HL-60 (cell line): ENCODE data around the gene HOXC13.

Experiments
- DNase-seq, 2 experiments: peaks; one replicate each; pipeline ENCODE4 v3.0.0-alpha.2; 2010 to 2020; ENCODE audit warnings: low read depth in 1 of 2, low spot score in 1 of 2
- H3K27ac ChIP-seq: fragments of 250-450 bp; sonication (Bioruptor Pico); replicated peaks from 2 replicates; pipeline ENCODE4 v1.5.1; 2020; ENCODE audit warnings: mild to moderate bottlenecking, moderate library complexity
- H3K27me3 ChIP-seq: fragments of 250-450 bp; sonication (Bioruptor Pico); 2 replicates; pipeline ENCODE4 v1.5.1; 2021; ENCODE audit warnings: mild to moderate bottlenecking, moderate library complexity; ENCODE audit not compliant: insufficient read depth, poor library complexity, severe bottlenecking
- H3K4me3 ChIP-seq: replicated peaks from 2 replicates; pipeline ENCODE4 v1.5.1; 2011; ENCODE audit warnings: mild to moderate bottlenecking, control low read depth, low read length; ENCODE audit not compliant: insufficient read depth
- GABPA ChIP-seq: IDR thresholded peaks from 2 replicates; pipeline ENCODE4 v1.6.1; 2012; ENCODE audit warnings: low read depth
- POLR2AphosphoS5 ChIP-seq: IDR thresholded peaks from 2 replicates; pipeline ENCODE4 v1.6.1; 2012; ENCODE audit warnings: low read depth
- SPI1 ChIP-seq: IDR thresholded peaks from 2 replicates; pipeline ENCODE4 v1.6.1; 2012; ENCODE audit warnings: low read depth, mild to moderate bottlenecking, borderline replicate concordance
- TF ChIP-seq, protein P1 (sequence below): IDR thresholded peaks from one replicate; pipeline ENCODE4 v1.5.1; 2011; ENCODE audit warnings: low read length, control low read depth, inconsistent platforms; ENCODE audit not compliant: insufficient read depth
- TF ChIP-seq, protein P2 (sequence below): IDR thresholded peaks from 2 replicates; pipeline ENCODE4 v1.6.1; 2012; ENCODE audit warnings: low read depth; ENCODE audit not compliant: insufficient replicate concordance

HOXC13 gene

GRCh38 chr12:53954694-53955035 lies 16.0 kb downstream of the HOXC13 start, which contains the start of gene HOXC12:
Gene HOXC12, plus strand, starts transcription at chr12:53954903. Its CDS starts 27 bp downstream, at chr12:53954930.
- no peak within 1 kb of the TSS for H3K27ac ChIP-seq
- no peak within 1 kb of the TSS for H3K4me3 ChIP-seq
- no peak for TF ChIP-seq POLR2AphosphoS5
- TF ChIP-seq, protein P1, sequence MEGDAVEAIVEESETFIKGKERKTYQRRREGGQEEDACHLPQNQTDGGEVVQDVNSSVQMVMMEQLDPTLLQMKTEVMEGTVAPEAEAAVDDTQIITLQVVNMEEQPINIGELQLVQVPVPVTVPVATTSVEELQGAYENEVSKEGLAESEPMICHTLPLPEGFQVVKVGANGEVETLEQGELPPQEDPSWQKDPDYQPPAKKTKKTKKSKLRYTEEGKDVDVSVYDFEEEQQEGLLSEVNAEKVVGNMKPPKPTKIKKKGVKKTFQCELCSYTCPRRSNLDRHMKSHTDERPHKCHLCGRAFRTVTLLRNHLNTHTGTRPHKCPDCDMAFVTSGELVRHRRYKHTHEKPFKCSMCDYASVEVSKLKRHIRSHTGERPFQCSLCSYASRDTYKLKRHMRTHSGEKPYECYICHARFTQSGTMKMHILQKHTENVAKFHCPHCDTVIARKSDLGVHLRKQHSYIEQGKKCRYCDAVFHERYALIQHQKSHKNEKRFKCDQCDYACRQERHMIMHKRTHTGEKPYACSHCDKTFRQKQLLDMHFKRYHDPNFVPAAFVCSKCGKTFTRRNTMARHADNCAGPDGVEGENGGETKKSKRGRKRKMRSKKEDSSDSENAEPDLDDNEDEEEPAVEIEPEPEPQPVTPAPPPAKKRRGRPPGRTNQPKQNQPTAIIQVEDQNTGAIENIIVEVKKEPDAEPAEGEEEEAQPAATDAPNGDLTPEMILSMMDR, result no peak
- no peak for DNase-seq
- H3K27me3 ChIP-seq, result peaks cover 95% of the 10 kb centered on the region

- H3K27me3 ChIP-seq, result peaks cover 95% of the 10 kb centered on the region
- no peak overlapping the region for H3K27ac ChIP-seq
- no peak overlapping the region for H3K4me3 ChIP-seq
These were observed 16.6 kb downstream of the HOXC13 start for GRCh38 chr12:53955036-53955775.

GRCh38 chr12:53955776-53956250 lies 17.2 kb downstream of the HOXC13 start:
- H3K27ac ChIP-seq, result no peak overlapping the region
- TF ChIP-seq POLR2AphosphoS5 (no peak), SPI1 (no peak), GABPA (no peak)
- H3K27me3 ChIP-seq, result peaks cover 95% of the 10 kb centered on the region
- no peak overlapping the region for H3K4me3 ChIP-seq
- DNase-seq, result no peak

More at GRCh38 chr12:53955036-53955775, 16.6 kb downstream of the HOXC13 start:
- DNase-seq, result no peak
- TF ChIP-seq, protein P1, result no peak
- TF ChIP-seq GABPA, result no peak
- TF ChIP-seq POLR2AphosphoS5, result no peak
- TF ChIP-seq SPI1, result no peak
- TF ChIP-seq, protein P2, sequence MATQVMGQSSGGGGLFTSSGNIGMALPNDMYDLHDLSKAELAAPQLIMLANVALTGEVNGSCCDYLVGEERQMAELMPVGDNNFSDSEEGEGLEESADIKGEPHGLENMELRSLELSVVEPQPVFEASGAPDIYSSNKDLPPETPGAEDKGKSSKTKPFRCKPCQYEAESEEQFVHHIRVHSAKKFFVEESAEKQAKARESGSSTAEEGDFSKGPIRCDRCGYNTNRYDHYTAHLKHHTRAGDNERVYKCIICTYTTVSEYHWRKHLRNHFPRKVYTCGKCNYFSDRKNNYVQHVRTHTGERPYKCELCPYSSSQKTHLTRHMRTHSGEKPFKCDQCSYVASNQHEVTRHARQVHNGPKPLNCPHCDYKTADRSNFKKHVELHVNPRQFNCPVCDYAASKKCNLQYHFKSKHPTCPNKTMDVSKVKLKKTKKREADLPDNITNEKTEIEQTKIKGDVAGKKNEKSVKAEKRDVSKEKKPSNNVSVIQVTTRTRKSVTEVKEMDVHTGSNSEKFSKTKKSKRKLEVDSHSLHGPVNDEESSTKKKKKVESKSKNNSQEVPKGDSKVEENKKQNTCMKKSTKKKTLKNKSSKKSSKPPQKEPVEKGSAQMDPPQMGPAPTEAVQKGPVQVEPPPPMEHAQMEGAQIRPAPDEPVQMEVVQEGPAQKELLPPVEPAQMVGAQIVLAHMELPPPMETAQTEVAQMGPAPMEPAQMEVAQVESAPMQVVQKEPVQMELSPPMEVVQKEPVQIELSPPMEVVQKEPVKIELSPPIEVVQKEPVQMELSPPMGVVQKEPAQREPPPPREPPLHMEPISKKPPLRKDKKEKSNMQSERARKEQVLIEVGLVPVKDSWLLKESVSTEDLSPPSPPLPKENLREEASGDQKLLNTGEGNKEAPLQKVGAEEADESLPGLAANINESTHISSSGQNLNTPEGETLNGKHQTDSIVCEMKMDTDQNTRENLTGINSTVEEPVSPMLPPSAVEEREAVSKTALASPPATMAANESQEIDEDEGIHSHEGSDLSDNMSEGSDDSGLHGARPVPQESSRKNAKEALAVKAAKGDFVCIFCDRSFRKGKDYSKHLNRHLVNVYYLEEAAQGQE, result no peak

- DNase-seq, result peak; percentile 7 to 76
- H3K27me3 ChIP-seq, result peaks cover 95% of the 10 kb centered on the region
- TF ChIP-seq POLR2AphosphoS5, result peak; percentile 53; the same call in 1 of the 2 replicates
- TF ChIP-seq, protein P1, result no peak
- no peak overlapping the region for H3K4me3 ChIP-seq
- no peak overlapping the region for H3K27ac ChIP-seq
These were observed 17.7 kb downstream of the HOXC13 start for GRCh38 chr12:53956251-53956887.
